ENCODE data around the gene TNRC18. TPM values are rescaled to one million over a fixed set of nuclear protein-coding genes. Genes with fewer than 3 reads are reported as not detected.

Gene TNRC18
- total and polyA plus RNA-seq, 2 of the 8 experiments (the other 6 are each of a cell fraction or from before 2014, with no cell fraction given), result 1.7 to 8.6 TPM

- no peaks in the 10 kb centered on the region; the same call in 1 of the 2 replicates for H3K79me1 ChIP-seq (ENCODE audit: low read depth, low read length)
- H3K4ac ChIP-seq (replicated peaks; ENCODE audit: insufficient read length, low read depth, low read length), result no peak overlapping the region
- H3K9me3 ChIP-seq (ENCODE audit: insufficient read depth in 2 of 2, low read depth in 1 of 2, low read length in 1 of 2), result peaks cover 0 to 7% of the 10 kb centered on the region in 2 experiments; a peak in 1 of 4 replicates
- no peak overlapping the region for H2BK5ac ChIP-seq (ENCODE audit: low read depth, low read length)
- no peak overlapping the region for H3K4me3 ChIP-seq (ENCODE audit: extremely low read depth in 1 of 4, insufficient read depth in 2 of 4, low read depth in 3 of 4, low read length in 4 of 4)
- no peaks in the 10 kb centered on the region for H3K79me2 ChIP-seq (ENCODE audit: control insufficient read depth in 1 of 2, insufficient read depth in 2 of 2, low read length in 2 of 2)
- no peak overlapping the region for H3K23ac ChIP-seq (ENCODE audit: insufficient read length)
- no peak overlapping the region for H2BK120ac ChIP-seq (replicated peaks; ENCODE audit: low read depth, low read length)
- H3K23me2 ChIP-seq (ENCODE audit: low read depth, low read length), result peaks cover 3% of the 10 kb centered on the region
- H4K8ac ChIP-seq (ENCODE audit: extremely low read depth, insufficient read depth, low read length), result no peak overlapping the region
- H3K36me3 ChIP-seq (ENCODE audit: control insufficient read depth in 2 of 4, insufficient read depth in 4 of 4, low read length in 3 of 4), result no peaks in the 10 kb centered on the region
- H3K56ac ChIP-seq (replicated peaks; ENCODE audit: insufficient read length, low read depth, low read length), result no peak overlapping the region
- peaks cover 6 to 8% of the 10 kb centered on the region in 2 experiments for H4K20me1 ChIP-seq (replicated peaks in 1 of 2; ENCODE audit: control insufficient read depth in 1 of 2, insufficient read depth in 2 of 2, low read length in 2 of 2)
- no peak overlapping the region for H4K5ac ChIP-seq (ENCODE audit: insufficient read length, low read depth, low read length)
- H3K27ac ChIP-seq (ENCODE audit: low read depth, low read length), result no peak overlapping the region
- ChIA-PET CTCF (ENCODE audit: partially characterized antibody) (interaction anchor here (1.1 to 11.0 kb wide), 7 partner anchors 10 to 141 kb away, joined by 3 to 73 read pairs (median 6); no protein-coding TSS in a partner anchor), POLR2A (ENCODE audit: partially characterized antibody) (interaction anchor here (1.0 to 2.2 kb wide), 3 partner anchors 10 to 141 kb away, joined by 3 to 6 read pairs (median 3); no protein-coding TSS in a partner anchor)
- H3K4me1 ChIP-seq (replicated peaks in 1 of 4; ENCODE audit: control insufficient read depth in 3 of 4, insufficient read depth in 4 of 4, low read length in 3 of 4), result peaks cover 2 to 19% (median 11%) of the 10 kb centered on the region in 4 experiments
- no peak for DNase-seq (ENCODE audit: low read depth in 1 of 2, low spot score in 2 of 2)
- no peak overlapping the region for H3K18ac ChIP-seq (ENCODE audit: extremely low read depth, low read length)
- H3K14ac ChIP-seq (ENCODE audit: insufficient read length), result no peak overlapping the region
- H3K4me2 ChIP-seq (ENCODE audit: insufficient read depth in 1 of 2, low read depth in 2 of 2, low read length in 2 of 2), result peak overlapping the region in 1 of 2 experiments; percentile 40; a peak in 3 of 4 replicates
- H2BK20ac ChIP-seq (ENCODE audit: low read length), result no peak overlapping the region
- H2AFZ ChIP-seq (ENCODE audit: low read length), result no peak overlapping the region
- no peak for FAIRE-seq
- WGBS, 2 experiments (ENCODE audit: extremely low coverage in 1 of 2, insufficient coverage in 1 of 2, insufficient read length in 1 of 2, insufficient replicate concordance in 2 of 2, low coverage in 1 of 2, low lambda C conversion rate in 2 of 2, missing lambda C conversion rate in 1 of 2), result 77% methylated on average over 17 of the region's 17 CpGs; no CpG with 5 or more reads in 1 of the 2 experiments
- peaks cover 11 to 36% (median 35%) of the 10 kb centered on the region in 4 experiments for H3K27me3 ChIP-seq (replicated peaks in 1 of 4; ENCODE audit: control insufficient read depth in 3 of 4, extremely low read depth in 1 of 4, insufficient read depth in 3 of 4, low read length in 3 of 4)
- peak overlapping the region; percentile 49 for H2AK5ac ChIP-seq (ENCODE audit: low read depth, low read length)
- H2BK15ac ChIP-seq (ENCODE audit: low read length), result no peak overlapping the region
- H3K9ac ChIP-seq (replicated peaks in 1 of 4; ENCODE audit: extremely low read depth in 1 of 4, low read depth in 3 of 4, low read length in 3 of 4), result no peak overlapping the region
- H2BK12ac ChIP-seq (ENCODE audit: low read depth, low read length), result no peak overlapping the region
- no peak overlapping the region for H4K91ac ChIP-seq (replicated peaks; ENCODE audit: insufficient read length, low read length)
- no peak for TF ChIP-seq TEAD4 (IDR thresholded peaks at IDR 0.05; ENCODE audit: low read depth, low read length)
- TF ChIP-seq SIN3A (conservative IDR thresholded peaks at IDR 0.05 in 1 of 2, IDR thresholded peaks at IDR 0.05 in 1 of 2; ENCODE audit: low read depth in 1 of 2, low read length in 2 of 2), result 0 out of 4 replicates have a peak, but pooled peaks of 1 of the 2 experiments have one; percentile 25
Measured at GRCh38 chr7:5354460-5355232, 69.0 kb downstream of the TNRC18 start.
